ENCODE data around the gene EIF2B2.

EIF2B2 gene

DNA sequence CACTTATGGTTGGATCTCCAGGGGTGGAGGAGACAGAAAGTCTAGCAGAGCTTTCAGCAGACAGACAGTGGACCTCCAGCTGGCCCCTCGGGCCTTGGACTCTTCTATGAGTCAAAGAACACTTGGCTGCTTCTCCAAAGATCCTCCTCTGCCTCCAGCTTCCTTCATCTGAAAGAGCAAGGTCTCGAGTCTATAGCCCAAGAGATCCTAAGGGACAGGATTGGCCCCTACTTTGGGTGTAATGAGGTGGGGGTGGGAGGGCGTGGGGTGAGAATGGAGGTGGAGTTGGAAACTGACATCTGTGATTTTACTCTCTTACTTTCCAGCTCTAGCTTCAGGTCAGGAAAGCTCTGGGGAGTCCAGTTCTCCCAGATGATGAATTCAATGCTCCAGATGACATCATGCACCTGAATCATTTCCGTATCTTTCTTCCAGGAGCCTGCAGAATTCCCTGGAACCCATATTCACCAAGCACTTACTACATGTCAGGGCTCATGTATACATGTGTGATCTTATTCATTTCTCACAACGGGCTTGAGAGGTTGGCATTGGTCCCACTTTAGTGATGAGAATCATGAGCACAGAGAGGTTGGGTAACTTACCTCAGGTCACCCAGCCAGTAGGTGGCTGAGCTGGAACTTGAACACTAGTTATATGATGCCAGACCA, 37.1 kb upstream of the EIF2B2 start:
- Mint-ChIP-seq H3K4me1 (peaks cover 60% of the 10 kb centered on the region), H3K27me3 (ENCODE audit: low read depth, poor library complexity) (peaks cover 31% of the 10 kb centered on the region), H3K9me3 (no peaks in the 10 kb centered on the region), H3K4me3 (no peak overlapping the region), H3K27ac (no peak overlapping the region), H3K36me3 (ENCODE audit: low read depth) (peaks cover 5% of the 10 kb centered on the region)
- DNase-seq: no peak
- TF ChIP-seq, protein P1, sequence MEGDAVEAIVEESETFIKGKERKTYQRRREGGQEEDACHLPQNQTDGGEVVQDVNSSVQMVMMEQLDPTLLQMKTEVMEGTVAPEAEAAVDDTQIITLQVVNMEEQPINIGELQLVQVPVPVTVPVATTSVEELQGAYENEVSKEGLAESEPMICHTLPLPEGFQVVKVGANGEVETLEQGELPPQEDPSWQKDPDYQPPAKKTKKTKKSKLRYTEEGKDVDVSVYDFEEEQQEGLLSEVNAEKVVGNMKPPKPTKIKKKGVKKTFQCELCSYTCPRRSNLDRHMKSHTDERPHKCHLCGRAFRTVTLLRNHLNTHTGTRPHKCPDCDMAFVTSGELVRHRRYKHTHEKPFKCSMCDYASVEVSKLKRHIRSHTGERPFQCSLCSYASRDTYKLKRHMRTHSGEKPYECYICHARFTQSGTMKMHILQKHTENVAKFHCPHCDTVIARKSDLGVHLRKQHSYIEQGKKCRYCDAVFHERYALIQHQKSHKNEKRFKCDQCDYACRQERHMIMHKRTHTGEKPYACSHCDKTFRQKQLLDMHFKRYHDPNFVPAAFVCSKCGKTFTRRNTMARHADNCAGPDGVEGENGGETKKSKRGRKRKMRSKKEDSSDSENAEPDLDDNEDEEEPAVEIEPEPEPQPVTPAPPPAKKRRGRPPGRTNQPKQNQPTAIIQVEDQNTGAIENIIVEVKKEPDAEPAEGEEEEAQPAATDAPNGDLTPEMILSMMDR (IDR thresholded peaks at IDR 0.05): no peak

DNA sequence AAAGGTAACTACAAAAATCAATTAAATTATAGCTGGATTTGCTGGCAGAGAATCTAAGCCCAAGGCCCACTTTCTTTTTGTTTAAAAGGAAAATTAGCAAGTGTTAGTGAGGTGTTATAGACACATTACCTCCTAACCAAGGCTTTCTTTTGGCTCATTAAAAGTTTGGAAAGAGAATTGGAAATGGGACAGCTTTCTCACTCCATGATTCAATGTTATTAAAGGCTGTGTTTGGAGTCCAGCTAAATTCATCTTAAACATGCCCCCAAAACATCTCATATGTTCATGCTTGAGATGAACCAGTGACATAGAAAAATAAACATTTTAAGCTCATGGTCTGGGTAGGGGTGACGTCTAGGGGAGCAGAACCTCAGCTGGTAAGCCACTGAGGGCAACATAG, 33.9 kb upstream of the EIF2B2 start:
- peaks cover 25% of the 10 kb centered on the region for H3K27me3 Mint-ChIP-seq (ENCODE audit: low read depth, poor library complexity)
- no peak overlapping the region for H3K27ac Mint-ChIP-seq
- H3K36me3 Mint-ChIP-seq (ENCODE audit: low read depth): peaks cover 5% of the 10 kb centered on the region

DNA sequence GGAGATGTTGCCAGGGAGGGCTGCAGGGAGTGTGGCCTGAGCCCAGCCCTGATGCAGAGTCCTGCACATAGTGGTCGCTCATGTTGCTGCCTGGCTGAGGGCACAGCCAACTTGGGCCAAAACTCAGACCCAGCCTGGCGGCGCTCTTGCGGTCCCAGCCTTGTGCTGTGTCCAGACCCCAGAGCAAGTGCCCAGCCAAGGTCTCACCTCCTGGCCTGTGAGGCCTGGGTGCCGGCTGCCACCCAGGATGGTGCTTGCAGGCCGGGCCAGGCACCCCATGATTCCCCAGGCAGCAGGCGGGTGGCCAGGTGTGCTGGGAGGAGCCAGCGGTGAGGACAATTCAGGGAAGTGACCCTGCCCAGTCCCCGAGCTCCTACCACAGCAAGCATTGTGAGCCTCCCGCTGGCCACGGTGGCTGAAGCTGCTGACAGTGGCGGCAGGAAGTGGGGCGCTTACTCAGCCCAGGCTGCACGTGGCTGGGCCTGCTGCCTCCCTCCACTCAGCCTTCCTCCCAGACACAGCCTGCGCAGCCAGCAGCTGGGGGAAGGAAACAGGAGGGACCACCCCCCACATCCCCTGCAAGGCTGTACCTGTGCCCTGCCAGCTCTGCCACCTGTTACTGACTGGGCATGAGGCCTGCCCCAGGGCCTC, 29.6 kb upstream of the EIF2B2 start:
- DNase-seq: no peak
- peaks cover 46% of the 10 kb centered on the region for H3K4me1 Mint-ChIP-seq
- H3K27me3 Mint-ChIP-seq (ENCODE audit: low read depth, poor library complexity): peaks cover 20% of the 10 kb centered on the region
- H3K9me3 Mint-ChIP-seq: no peaks in the 10 kb centered on the region
- TF ChIP-seq, protein P1 (IDR thresholded peaks at IDR 0.05): no peak
- H3K4me3 Mint-ChIP-seq: no peak overlapping the region
- no peaks in the 10 kb centered on the region for H3K36me3 Mint-ChIP-seq (ENCODE audit: low read depth)
- H3K27ac Mint-ChIP-seq: no peak overlapping the region

More for the DNA sequence above, 33.9 kb upstream of the EIF2B2 start:
- Mint-ChIP-seq H3K4me3 (no peak overlapping the region), H3K9me3 (no peaks in the 10 kb centered on the region), H3K4me1 (peaks cover 36% of the 10 kb centered on the region)
- no peak for DNase-seq
- TF ChIP-seq, protein P1 (IDR thresholded peaks at IDR 0.05): no peak

DNA sequence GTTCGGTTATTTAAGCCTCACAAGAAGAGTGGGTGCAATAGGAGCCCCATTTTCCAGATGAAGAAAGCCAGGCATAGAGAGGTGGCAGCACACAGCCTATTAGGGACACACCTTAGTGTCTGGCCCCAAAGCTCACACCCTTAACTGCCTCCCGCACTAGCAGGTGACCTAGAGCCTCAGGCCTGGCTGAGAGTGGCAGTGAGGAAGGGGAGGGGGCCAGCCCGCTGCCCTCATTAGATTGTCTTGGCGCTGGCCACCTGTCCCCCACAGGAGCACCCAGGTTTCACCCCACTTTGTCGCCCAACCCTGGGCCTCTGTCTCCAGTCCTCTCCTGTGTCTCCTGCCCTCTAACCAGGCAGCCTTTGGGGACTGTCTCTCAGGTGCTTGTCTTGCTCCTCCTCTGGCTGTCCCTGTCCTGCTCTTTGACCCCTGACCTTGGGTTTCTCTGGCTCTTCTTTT, 28.8 kb upstream of the EIF2B2 start:
- TF ChIP-seq, protein P1 (IDR thresholded peaks at IDR 0.05): no peak
- Mint-ChIP-seq H3K27me3 (ENCODE audit: low read depth, poor library complexity) (peaks cover 22% of the 10 kb centered on the region), H3K9me3 (no peaks in the 10 kb centered on the region), H3K4me3 (no peak overlapping the region), H3K27ac (no peak overlapping the region), H3K4me1 (peaks cover 54% of the 10 kb centered on the region), H3K36me3 (ENCODE audit: low read depth) (no peaks in the 10 kb centered on the region)
- no peak for DNase-seq

DNA sequence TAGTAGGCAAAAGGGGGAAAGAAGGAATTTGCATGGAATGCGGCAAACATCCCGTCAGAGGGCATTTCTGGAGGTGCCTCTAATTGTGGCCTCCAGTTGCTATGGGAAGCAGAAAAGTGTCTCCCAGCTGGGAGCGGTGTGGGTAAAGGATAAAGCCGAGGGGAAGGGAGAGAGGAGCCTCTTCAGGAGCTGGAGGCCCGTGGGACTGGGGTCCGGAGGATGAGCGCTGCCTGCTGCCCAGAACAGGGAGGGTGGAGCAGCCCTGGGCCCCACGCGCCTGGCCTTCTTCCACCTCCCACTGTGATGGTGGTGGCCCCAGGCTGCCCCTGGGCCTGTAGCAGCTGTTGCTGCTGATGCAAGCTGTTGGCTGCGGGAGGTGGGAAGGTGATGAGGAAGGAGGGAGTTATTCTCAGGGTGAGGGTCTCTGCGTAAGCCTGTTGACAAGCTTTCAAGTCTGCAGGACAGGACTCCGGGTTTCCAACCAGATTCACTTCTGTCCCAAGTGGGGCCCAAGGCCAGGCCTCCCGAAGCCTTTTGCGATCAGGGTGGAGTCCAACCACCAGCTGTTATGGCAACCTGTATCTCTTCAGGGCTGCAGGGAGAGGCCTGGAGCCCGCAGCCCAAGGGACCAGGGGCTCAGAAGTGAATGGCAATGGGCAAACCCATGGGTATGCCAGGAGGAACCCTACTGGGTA, 28.2 kb upstream of the EIF2B2 start:
- DNase-seq: peak; percentile 39
- Mint-ChIP-seq H3K4me1 (peaks cover 60% of the 10 kb centered on the region), H3K9me3 (no peaks in the 10 kb centered on the region), H3K36me3 (ENCODE audit: low read depth) (no peaks in the 10 kb centered on the region), H3K27me3 (ENCODE audit: low read depth, poor library complexity) (peaks cover 16% of the 10 kb centered on the region), H3K4me3 (no peak overlapping the region), H3K27ac (no peak overlapping the region)
- TF ChIP-seq, protein P1 (IDR thresholded peaks at IDR 0.05): no peak

Measured in nephron progenitor cell (in vitro differentiated cells).